GM19395 (cell line): ENCODE data around the gene LRRC14B.
"Not testable (repeated sequence)": the region's sequence is repeated elsewhere in the genome, so short reads cannot be mapped to it uniquely, and the experiment has no call there.

Source experiments
- ATAC-seq: cut with Tn5 transposase; IDR thresholded peaks from one replicate; pipeline ENCODE4 v1.9.1; 2021; ENCODE audit warnings: mild to moderate bottlenecking, moderate library complexity; ENCODE audit not compliant: unreplicated experiment

LRRC14B gene

GRCh38 chr5:190366-191035, 794 bp upstream of the LRRC14B start:
- ATAC-seq = peak; percentile 44

DNA sequence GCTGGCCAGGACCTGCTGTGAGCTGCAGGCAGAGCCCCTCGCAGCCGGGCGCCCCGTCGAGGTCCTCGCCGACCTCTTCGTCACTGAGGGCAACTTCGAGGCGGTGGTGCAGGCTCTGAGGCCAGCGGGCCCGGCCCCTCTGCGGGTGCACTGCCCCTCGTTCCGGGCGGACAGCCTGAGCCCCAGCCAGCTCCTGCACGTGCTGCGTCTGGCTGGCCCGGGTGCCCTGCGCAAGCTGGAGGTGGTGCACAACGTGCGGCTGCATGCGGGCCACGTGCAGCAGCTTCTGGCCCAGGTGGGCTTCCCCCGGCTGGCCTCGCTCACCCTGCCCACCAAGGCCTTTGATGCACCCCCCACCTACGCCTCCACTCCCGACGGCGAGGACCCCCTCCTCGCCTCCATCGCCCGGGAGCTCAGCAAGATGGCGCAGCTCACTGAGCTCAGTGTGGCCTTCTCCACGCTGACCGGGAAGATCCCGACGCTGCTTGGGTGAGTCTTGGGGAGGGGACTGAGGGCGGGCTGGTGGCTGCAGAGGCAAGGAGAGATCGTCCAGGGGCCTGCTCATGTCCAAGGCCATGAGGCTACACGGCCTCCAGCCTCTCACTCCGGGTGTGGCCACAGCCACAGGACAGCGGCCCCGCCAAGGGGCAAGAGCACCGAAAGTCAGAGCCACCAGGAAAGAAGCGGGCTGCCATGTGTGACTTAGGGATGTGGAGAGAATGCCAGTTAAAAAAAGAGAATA, 825 bp downstream of the LRRC14B start:
- no peak for ATAC-seq

DNA sequence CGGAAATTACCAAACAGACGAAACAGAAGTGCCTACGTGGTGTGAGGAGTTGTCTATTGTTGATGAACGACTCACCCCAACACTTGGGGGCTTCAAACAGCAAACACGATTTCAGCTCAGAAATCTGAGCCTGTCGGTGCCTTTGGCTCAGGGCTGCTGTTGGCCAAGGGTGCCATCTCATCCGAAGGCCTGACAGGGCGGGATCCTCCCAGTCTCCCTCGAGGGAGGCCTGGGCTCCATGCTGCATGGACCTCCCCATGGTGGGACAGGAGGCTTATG, 1.3 kb downstream of the LRRC14B start:
- ATAC-seq = no peak

- no peak for ATAC-seq
Measured at GRCh38 chr5:192970-193831, 1.9 kb downstream of the LRRC14B start.

GRCh38 chr5:194102-194501, 2.8 kb downstream of the LRRC14B start:
- ATAC-seq = no peak

GRCh38 chr5:194603-195209, 3.4 kb downstream of the LRRC14B start:
- ATAC-seq = no peak

DNA sequence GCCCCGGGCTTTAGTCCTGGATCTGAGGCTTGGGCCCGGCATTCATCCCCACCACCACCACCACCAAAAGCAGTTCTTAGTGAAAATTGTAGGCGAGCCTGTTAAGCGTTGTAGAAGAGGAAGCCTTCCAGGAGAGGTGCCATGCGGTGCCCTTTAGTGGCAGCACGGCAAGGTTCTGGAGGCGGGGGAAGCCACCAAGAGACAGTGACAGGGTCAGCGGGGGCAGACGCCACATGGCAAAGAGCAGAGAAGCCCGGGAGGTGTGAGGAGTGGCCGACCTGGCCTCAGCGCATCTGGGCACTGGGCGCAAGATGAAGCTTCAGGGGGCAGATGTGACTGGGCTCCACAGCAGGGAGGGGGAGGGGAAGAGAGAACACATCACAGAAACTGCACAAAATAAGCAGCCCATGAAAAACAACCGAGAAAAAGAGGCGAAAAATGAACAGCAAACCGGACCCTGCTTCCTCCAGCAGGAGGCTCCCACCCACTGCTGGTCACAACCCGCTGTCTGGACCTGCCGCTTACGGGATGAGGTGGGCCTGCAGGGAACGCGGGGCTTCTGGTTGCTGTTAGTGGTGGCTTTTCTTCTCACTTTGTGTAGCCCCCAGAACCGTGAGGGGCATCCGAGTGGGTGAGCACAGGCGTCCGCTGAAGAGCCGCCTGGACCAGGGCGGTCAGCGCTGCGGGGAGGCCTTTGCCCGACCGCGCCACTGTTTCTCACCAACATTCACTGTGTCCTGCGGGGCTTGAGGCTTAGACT, 4.3 kb downstream of the LRRC14B start:
- no peak for ATAC-seq

- no peak for ATAC-seq
Measured at GRCh38 chr5:196350-196749, 5.1 kb downstream of the LRRC14B start.

- ATAC-seq = not testable (repeated sequence)
Measured at GRCh38 chr5:197031-197430, 5.7 kb downstream of the LRRC14B start.

- ATAC-seq = no peak
Measured at GRCh38 chr5:197892-198489, 6.7 kb downstream of the LRRC14B start.

DNA sequence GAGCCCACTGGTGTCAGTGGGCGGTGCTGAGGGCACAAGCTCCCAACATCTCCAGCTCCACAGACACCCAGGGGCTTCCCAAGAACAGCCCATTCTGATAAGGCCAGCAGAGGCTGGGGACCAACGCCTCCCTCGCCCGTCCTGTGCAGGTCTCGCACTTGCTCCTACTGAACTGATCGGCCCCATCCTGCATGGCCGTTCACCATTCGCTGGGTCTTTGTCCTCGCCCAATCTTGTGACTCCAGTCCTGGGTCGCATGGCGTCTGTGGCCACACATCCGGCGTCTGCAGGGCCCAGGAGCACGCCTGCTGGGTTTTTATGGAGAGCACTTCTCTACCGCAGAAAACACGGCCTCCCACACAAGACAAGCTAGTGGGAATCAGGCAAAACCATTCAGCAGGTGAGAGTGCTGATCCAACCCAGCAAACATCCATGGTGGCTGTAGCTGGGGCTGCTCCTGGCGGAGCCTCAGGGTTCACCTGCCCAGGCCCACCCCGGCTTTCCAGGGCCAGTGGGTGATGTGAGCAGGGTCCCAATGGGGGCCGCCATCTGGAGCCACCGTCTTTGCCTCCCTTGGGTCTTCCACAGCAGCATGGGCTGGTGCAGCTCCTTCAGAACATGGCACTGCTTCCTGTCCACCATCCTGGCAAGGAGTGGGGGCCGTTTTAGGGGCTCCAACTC, 7.4 kb downstream of the LRRC14B start:
- no peak for ATAC-seq

DNA sequence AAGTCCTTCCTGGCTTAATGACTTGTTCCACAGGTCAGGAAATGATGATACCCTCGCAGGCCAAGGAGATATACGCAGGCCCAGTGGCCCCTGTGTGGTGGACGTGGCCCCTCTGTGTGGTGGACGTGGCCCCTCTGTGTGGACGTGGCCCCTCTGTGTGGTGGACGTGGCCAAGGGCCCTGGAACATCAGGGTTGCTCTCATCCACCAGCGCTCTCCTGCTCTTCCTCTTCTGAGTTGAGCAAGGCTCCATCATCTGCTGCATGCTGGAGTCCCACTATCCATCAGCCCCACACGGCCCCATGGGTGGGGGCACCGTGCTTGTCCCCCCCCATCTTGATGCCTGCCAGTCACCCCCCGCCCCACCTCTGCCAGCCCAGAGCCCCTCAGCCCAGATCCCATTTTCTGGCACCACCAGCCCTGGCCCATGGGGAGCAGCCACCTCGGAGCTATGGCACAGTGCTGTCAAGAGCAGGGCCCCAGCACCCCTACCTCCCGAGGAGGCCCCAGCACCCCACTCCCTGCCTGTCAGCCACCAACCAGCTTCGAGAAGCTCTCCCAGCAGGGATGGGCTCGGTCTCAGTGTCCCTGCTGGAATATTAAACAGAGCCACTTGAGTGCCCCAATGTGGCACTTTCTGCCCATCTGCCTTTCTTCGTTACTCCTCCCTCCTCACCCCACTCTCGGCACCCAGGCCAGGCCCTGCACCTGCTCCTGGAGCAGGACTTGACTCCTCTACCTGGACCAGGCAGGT, 8.1 kb downstream of the LRRC14B start:
- no peak for ATAC-seq

- no peak for ATAC-seq
Measured at GRCh38 chr5:199950-200645, 8.8 kb downstream of the LRRC14B start.

DNA sequence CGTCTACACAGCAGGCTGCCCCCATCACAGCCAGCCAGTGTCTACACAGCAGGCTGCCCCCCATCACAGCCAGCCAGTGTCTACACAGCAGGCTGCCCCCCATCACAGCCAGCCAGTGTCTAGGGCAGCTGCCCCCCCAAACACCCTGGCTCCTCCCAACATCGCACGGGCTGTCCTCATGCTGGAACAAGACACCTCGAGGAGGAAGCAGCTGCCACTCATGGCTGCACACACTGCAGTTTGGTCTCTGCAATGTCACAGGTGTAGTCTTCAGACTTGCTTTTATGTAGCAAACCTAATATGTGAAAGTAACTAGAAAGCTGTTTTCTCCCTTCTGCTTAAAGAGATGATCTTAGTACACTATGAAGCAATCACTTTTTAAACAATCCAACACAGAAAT, 9.7 kb downstream of the LRRC14B start:
- ATAC-seq = no peak

DNA sequence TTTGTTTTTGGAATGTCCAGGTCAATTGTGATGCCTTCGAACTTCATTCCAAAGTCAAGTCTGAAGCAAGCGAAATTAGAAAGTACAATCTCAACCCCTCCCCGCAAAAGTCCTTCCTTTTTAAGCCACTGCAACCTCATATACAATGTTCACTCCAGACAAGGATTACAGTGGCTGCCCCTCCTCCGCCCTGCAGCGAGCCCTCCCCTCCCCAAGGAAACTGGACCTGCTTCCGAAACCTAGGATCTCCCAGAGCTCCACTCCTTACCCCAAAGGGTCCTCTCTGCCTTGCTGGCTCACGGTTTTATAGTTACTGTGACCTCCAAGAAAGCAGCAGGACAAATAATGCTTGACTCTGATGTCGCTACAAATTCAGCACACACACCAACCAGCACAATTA, 10.4 kb downstream of the LRRC14B start:
- no peak for ATAC-seq

DNA sequence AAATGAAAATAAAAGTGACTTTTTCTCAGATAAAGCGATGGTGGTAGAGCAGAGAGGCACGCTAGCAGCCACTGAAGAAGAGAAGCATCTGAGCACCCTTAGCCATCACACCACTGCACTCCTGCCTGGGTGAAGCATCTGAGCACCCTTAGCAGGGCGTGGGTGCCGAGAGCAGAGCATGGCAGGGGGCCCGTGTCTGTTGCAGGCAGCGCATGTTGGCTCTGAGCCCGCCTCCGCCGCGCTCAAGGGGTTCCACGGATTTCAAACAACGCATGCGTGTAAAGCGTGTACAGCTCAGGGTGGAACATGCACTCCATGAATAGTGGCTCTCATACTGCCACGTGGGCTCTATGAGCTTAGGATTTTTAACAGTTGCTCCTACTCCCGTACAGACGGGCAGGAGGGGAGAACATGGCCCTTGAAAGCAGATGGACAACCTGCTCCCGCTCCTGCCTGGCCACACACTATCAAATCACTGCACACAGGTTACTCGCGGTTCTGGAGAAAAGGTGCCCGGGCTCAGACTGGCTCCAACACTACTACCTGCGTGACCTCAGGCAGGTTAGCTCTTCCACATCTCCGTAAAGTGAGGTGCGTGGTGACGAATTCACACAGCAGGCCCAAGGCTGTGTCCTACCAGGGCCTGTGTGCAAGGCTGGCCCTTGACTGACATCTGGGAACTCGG, 12.1 kb downstream of the LRRC14B start:
- no peak for ATAC-seq

DNA sequence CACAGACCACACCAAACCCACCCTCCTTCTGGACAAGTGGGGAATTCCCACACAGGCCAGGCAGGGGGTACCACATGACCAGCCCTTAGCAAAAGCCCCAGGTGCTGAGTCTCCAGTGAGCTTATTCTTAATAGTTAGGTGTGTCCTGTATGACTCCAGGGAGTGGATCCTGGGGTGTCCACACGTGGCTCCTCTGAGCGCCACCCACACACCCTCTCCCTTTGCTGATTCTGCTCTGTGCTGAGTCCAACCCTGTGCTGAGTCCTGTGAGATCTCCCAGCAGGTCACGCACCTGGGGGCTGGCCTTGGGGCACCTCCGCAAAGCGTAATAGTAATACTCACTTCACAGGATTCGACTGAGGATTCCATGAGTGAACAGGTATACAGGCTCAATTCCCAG, 12.7 kb downstream of the LRRC14B start:
- ATAC-seq = no peak

DNA sequence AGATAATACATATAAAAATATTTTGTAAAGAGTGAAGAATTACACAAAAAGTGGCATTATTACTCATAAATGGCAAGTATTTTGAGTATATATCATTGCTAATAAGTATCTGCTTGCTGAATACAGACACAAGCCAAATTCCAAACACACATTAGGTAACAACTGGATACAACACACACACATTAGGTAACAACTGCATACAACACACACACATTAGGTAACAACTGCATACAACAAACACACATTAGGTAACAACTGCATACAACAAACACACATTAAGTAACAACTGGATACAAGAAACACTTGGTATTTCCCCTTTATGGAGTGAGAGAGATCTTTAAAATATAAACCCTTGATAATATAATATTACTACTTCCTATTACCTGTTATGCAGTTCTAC, 13.2 kb downstream of the LRRC14B start:
- no peak for ATAC-seq
